Mucosa of descending colon (tissue), 3 donors: ENCODE results near the gene ARAP2. TPM values are rescaled to one million over a fixed set of nuclear protein-coding genes. Genes with fewer than 3 reads are reported as not detected.

Source experiments
- ATAC-seq: fragments of 200-7000 bp; cut with Tn5 transposase; one replicate; pipeline ENCODE4 v1.9.1; 2020; ENCODE audit warnings: mild to moderate bottlenecking, moderate library complexity
- DNase-seq, 3 donors: peaks; one replicate each; pipeline ENCODE4 v3.0.0-alpha.2; 2020
- H3K36me3 ChIP-seq: fragments of 200-600 bp; one replicate; pipeline ENCODE4 v1.8.0; 2021; ENCODE audit warnings: low read depth, mild to moderate bottlenecking
- H3K4me1 ChIP-seq: fragments of 200-600 bp; one replicate; pipeline ENCODE4 v1.8.0; 2021; ENCODE audit warnings: low read depth, mild to moderate bottlenecking
- H3K4me3 ChIP-seq: fragments of 200-600 bp; one replicate; pipeline ENCODE4 v1.8.0; 2021; ENCODE audit warnings: mild to moderate bottlenecking
- H3K9me3 ChIP-seq: fragments of 200-600 bp; one replicate; pipeline ENCODE4 v1.8.0; 2021; ENCODE audit warnings: mild to moderate bottlenecking
- intact Hi-C, 2 donors: fragments of 100-400 bp; cut with DNase I in 1 of 2; cut with micrococcal nuclease in 1 of 2; formaldehyde crosslinking; loops; one replicate each; pipeline versions ENCODE4 v1.11.0 to v1.11.1; 2022; cut with DNase I, micrococcal nuclease
- total RNA-seq, 3 donors: library from RNA; stranded (reverse); fragmentation: NEBNext Ultra II Directional in 2 of 3; extraction: Animal tissue kit (Norgen Biotek cat#: 25700) in 2 of 3; gene quantifications; one replicate each; pipeline versions ENCODE4 v1.2.1 to v1.2.4, GENCODE V29; 2021 to 2023
- TF ChIP-seq, protein P1 (sequence below): fragments of 200-600 bp; IDR thresholded peaks from one replicate; pipeline ENCODE4 v1.8.0; 2022; ENCODE audit warnings: antibody characterized with exemption, mild to moderate bottlenecking
- donor health status: DM: no; HTN: no; CAD: no; lungs with moderate emphysema.
- donor health status: DM: no; HTN: no; CAD: no.
- donor health status: DM: no; HTN: yes; CAD: no.

The ARAP2 gene
- total RNA-seq, 3 donors from 2014 or later, result 21.7 to 27.9 (median 22.5) TPM

DNA sequence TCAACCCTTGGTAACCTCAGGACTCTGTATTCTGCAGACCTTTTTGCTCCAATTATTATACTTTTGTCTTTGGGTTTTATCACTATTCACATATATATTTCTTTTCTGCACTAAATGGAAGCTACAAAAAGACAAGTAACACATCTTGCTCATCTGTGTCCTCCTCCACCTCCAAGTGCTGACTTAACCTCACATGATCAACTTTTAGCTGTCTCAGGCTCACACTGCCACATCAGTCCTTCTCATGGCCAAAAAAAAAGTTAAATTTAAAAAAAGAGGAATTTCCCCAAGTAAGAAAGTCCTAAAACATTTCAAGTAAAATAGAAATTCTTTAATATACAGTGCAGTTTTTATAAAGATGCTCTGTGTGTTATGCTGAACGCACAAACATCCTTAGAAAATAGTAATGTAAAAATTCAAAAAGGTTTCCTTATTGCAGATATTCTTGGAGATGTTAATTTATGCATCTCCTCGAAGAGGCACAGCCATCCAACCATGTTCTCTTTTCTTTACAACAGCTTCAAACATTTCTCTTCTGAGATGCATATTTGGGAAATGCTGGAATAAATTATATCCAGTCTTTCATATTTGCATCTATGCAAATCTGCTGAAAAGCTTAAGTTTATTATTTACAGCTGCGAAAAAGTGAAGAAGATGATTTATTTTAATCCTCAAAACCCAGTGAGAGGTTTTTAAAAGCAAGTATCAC, 37.6 kb downstream of the ARAP2 start:
- no peak for DNase-seq
- no peaks in the 10 kb centered on the region for H3K9me3 ChIP-seq
- H3K4me3 ChIP-seq, result no peak overlapping the region
- TF ChIP-seq, protein P1, sequence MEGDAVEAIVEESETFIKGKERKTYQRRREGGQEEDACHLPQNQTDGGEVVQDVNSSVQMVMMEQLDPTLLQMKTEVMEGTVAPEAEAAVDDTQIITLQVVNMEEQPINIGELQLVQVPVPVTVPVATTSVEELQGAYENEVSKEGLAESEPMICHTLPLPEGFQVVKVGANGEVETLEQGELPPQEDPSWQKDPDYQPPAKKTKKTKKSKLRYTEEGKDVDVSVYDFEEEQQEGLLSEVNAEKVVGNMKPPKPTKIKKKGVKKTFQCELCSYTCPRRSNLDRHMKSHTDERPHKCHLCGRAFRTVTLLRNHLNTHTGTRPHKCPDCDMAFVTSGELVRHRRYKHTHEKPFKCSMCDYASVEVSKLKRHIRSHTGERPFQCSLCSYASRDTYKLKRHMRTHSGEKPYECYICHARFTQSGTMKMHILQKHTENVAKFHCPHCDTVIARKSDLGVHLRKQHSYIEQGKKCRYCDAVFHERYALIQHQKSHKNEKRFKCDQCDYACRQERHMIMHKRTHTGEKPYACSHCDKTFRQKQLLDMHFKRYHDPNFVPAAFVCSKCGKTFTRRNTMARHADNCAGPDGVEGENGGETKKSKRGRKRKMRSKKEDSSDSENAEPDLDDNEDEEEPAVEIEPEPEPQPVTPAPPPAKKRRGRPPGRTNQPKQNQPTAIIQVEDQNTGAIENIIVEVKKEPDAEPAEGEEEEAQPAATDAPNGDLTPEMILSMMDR, result no peak
- H3K4me1 ChIP-seq, result peaks cover 3% of the 10 kb centered on the region
- ATAC-seq, result no peak
- intact Hi-C loops, result no loop called here
- no peaks in the 10 kb centered on the region for H3K36me3 ChIP-seq

DNA sequence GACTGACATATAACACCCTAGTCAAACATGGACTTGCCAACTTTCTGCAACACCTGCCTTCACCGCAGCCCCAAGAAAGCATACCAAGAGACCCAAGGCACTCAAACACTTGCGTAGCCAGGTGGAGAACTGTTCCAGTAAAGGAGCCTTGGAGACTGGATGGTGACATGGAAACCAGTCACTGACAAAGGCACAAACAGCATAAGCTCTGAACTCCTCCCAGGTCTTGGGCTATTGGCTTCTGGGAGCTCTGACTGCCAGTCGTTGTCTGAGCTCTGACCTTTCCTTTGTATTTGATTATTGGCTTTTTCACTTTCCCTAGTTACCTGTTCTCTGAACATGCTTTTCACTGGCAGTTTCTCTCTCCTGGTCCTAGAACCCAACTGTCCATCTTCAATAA, 38.3 kb downstream of the ARAP2 start:
- intact Hi-C loops, result no loop called here
- ATAC-seq (peak; percentile 13), DNase-seq (no peak)
- Histone ChIP-seq H3K4me1 (no peaks in the 10 kb centered on the region), H3K36me3 (no peaks in the 10 kb centered on the region), H3K9me3 (no peaks in the 10 kb centered on the region), H3K4me3 (no peak overlapping the region)
- TF ChIP-seq, protein P1, result no peak

DNA sequence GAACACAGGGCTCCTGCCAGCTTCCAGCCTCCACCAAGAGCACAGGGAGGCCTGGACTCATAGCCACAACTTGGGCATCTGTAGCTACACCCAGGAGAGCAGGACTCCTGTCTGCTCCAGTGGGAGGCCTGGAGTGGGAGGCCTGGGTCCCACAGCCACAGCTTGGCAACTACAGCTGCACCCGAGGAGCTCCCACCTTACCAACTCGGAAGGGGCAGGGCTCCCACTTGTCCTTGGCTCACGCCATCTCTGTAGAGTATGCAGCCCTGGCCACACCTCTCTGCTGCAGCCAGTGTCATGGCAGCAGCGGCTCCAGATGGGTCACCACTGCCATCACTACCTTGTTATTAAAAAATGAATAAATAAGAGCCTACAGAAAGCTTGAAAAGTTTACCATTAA, 45.5 kb downstream of the ARAP2 start:
- DNase-seq (no peak), ATAC-seq (no peak)
- Histone ChIP-seq H3K9me3 (no peaks in the 10 kb centered on the region), H3K4me3 (no peak overlapping the region), H3K4me1 (no peaks in the 10 kb centered on the region), H3K36me3 (no peaks in the 10 kb centered on the region)
- intact Hi-C loops, result no loop called here
- TF ChIP-seq, protein P1, result no peak

DNA sequence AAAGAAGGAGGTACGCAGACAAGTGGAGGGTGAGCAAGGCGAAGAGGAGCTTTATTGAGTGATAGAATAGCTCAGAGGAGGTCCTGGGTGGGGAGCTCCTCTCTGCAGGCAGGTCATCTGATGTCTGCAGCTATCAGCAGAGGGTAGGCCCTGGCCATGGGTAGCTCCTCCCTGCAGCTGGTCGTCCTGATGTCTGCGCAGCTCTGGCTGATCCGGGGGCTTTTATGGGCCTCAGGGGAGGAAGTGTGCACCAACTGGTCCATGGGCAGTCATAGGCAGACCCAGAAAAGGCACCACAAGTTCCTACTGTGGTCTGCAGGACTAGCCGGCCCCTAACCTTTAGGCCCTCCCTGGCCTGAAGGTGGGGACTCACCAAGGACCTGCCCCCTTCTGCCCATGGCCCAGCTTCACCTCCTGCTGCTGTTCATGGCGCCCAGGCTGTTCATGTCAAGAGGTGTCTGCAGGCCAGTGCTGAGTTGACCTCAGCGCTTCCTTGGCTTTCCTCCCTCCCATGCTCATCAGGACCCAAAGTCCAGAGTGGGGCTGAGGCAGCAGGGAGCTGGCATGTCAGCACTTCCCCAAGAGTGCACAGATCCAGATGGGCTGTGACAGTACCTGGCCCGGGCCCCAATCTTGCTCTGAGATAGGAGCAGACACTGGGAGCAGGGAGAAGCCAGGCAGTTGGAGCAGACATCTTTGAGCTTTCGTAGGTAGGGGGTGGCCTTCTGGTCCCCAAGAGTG, 46.1 kb downstream of the ARAP2 start:
- H3K4me3 ChIP-seq, result no peak overlapping the region
- H3K36me3 ChIP-seq, result no peaks in the 10 kb centered on the region
- H3K4me1 ChIP-seq, result no peaks in the 10 kb centered on the region
- DNase-seq (no peak), ATAC-seq (peak; percentile 21)
- H3K9me3 ChIP-seq, result no peaks in the 10 kb centered on the region
- intact Hi-C loops, result no loop called here
- TF ChIP-seq, protein P1, result no peak

DNA sequence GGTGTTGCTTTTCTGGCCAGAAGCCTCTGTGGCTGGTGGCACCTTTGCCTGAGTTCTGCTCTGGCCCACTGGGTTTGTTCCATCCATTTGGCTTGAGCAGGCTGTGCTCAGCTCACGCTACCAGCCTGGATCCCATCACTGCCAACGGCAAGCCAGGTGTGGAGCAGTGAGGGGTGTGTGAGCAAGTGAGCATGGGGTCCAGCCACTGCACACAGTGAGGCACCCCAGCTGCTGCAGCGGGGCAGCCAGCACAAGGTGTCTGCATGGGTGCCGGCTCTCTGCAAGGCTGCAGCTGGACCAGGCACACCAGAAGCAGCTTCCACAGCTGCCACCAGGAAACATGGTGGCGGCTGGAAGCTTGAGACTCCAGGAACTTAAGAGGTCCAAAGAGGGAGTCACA, 46.8 kb downstream of the ARAP2 start:
- ATAC-seq (no peak), DNase-seq (no peak)
- no peaks in the 10 kb centered on the region for H3K9me3 ChIP-seq
- TF ChIP-seq, protein P1, result no peak
- no peaks in the 10 kb centered on the region for H3K36me3 ChIP-seq
- intact Hi-C loops, result no loop called here
- no peak overlapping the region for H3K4me3 ChIP-seq
- no peaks in the 10 kb centered on the region for H3K4me1 ChIP-seq
